Femur (tissue), 1 donor: ENCODE measurements around the gene LAIR1.

Experiments used
- DNase-seq: peaks from one replicate; pipeline ENCODE4 v3.0.0-alpha.2; 2017

LAIR1 gene

DNA sequence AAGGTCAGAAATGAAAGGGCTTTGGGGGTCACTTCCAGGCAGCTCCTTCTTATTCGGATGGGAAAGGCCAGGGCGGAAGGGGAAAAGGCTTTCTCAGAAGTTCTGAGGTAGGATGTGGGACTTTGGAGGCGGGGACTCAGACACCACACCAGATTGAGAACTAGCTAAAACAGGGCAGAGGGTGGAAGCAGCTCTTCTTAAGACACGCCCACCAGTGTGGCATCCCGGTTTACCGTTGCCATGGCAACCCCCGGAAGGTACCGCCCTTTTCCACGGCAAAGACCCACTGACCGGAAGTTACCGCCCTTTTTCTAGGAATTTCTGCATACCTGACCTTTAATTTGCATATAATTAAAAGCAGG lies 48.0 kb downstream of the LAIR1 start:
- peak; percentile 39 for DNase-seq

DNA sequence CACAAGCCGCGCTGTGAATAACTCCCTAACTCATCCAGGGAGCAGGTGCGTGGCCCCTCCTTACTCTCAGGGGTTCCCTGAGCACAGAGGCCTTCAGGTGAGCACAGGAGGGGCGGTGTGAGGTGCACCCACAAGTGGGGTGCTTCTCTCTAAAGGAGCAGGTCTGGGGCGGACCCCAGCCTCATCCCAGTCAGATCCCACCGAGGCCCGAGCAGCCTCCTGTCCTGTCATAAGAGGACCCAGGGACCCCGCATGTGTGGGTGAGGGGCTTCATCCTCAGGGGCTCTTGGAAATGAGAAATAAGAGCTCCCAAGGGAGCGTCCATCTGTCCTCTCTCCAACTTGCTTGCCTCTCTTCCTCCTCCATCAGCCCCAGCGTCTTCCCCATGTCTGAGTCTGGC lies 48.8 kb downstream of the LAIR1 start:
- DNase-seq: no peak

DNA sequence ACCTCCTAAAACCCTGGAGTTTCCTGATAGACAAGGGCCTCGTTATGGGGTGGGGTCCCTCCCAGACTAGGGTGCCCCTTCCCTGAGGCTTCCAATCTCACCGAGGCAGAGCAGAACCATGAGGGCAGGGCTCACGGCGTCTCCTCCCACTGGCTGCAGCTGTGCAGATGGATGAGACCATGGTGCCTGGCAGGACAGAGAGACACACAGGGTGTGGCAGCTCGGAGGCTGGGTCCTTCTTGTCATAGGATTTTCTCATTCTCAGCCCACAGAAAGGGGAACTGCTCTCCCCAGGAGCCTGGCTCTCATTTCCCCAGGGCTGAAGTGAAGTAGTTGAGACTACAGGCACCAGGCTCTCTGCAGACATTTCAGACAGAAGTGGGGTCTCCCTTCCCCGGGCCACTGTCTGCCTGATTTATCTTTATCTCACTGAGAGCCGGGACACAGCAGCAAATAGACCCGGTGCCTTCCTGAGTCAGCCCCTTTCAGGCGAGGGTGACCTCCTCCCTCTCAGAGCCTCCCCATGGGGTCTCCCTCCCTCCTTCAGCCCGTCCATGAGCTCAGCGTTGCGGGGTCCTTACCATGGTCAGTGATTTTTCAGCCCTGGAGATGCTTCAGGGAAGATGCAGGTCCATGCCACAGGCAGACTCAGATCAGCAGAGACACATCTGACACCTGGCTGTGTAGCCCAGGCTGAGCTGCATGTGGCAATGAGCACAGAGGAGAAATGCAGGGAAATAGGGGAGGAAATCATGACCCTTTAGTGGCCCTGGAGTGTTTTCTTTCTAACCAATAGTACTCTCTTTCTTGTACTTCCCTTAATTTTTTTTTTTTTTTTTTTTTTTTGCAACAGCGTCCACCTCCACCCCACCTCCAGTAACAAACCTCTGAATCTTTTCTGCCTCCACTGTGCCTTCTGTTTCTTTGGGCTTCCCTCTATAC lies 52.0 kb downstream of the LAIR1 start, which contains the start of gene LILRA5:
TSS of gene LILRA5 (minus strand) at position 731 of the 942 bp plus-strand sequence. CDS start at position 584, 147 bp downstream.
- DNase-seq: peak; percentile 31

DNA sequence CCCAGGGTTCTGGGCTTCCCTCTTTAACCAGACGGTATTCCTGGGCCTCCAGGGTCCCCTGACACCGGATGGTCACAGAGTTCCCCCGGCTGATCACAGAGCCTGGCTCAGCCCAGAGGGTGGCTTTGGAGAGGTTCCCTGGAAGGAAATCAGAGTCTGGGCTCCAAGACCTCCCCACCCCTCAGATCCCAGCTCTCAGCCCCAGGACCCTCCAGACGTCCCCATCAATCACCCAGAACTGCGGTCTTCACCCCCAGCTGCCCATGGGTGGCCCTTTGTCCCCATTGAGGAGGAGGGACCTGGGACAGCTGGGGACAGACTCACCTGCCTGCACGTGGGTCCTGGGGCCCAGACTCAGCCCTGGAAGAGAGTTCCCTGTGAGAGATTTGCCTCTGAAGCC lies 52.7 kb downstream of the LAIR1 start:
- DNase-seq: no peak

DNA sequence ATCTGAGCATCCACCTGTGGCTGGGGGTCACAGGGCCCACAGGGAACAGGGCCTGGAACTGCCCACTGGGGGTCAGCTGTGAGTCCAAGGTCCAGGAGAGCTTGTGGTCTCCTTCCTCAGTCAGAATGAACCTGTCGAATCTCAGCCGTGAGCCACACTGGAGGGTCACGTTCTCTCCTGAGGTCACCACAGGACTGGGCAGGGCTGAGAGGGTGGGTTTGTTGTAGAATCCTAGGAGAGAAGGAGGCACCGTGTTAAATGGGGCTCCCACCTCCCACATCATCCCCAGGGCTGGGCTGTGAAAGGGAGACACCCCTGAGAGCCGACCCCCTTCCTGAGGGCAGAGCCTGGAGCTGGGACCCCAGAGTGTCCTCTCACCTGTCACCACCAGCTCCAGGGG lies 53.2 kb downstream of the LAIR1 start:
- no peak for DNase-seq

DNA sequence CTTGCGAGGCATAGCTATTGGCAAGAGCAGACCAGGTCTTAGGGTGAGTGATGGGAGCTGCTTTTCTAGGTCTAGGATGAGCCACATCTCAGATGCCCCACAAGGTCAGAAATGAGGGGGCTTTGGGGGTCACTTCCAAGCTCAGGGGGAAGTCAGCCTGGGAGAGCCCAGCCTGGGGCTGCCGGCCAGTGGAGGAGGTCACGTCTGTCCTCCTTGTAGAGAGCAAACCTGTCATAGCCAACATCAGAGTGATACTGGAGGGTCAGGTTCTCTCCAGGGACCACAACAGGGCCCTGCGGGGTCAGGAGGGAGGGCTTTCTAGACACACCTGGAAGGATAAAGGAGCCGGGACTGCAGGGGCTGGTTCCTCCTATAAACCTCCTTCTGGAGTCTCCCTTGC lies 54.2 kb downstream of the LAIR1 start:
- DNase-seq: no peak

DNA sequence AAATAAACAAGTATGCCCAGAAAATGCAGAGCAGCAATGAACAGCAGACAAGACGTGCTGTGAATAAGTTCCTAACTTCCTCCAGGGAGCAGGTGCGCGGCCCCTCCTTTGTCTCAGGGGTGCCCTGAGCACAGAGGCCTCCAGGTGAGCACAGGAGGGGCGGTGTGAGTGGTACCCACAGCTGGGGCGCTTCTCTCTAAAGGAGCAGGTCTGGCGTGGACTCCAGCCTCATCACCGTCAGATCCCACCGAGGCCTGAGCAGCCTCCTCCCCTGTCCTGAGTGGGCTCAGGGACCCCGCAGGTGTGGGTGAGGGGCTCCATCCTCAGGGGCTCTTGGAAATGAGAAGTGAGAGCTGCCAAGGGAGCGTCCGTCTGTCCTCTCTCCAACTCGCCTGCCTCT lies 54.9 kb downstream of the LAIR1 start:
- DNase-seq: no peak

DNA sequence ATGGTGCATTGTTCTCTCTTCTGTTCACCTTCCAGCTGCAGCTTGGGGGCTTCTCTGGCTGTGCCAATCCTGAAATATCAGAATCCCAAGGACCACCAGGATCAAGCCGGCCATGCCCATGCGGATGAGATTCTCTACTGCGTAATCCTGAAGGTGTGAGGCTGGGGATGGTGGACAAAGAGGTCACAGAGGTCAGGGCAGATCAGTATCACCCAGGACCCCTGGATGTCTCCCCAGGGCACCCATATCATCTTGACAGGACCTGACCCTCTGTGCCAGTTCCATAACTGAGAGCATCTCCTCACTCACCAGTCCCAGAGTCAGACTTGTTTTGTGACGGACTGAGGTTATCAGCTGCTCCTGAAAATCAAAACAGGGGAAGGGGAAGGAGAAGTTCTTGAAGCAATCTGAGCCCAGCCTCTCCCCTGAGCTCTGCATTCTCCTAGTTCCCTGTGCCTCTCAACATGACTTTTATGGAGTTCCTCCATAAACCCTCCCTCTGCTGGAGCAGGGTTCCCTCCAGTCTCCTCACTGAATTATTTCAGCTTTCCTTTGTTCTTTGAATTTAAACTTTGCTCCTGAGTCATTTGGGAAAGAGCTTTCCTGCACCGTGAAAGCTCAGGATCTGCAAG lies 57.2 kb downstream of the LAIR1 start:
- no peak for DNase-seq

DNA sequence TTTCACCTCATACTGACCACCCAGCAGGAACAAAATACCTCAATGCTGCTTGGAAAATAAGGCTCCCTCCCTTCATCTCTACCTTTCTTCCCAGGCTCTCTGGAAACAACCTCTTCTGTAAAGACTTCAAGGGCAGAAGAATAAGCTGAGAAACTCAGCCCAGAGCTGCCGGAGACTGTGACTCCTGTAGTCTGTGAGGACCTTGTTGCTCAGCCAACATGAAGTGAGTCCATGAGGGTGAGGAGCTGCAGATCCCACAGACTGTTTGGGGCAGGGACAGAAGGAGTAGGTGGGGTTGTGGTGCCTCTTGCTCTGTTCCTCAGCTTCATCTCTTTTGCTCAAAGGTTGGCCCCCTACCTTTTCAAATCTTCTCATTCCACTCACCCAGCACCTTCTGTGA lies 59.6 kb downstream of the LAIR1 start:
- no peak for DNase-seq

DNA sequence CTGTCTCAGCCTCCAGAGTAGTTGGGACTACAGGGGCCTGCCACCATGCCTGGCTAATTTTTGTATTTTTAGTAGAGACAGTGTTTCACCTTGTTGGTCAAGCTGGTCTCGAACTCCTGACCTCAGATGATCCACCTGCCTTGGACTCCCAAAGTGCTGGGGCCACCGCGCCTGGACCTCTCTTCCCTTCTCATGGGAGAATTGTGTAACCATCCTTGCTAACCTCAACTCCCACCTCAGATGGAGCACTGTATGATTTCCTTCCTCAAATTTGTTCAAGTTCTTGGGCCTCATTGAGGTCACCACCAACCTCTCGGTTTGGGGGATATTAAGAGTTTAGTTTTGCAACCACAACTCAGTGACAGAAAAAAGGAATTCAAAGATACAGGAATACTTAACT lies 62.5 kb downstream of the LAIR1 start:
- DNase-seq: no peak
